HUES64 (cell line): Measurements from ENCODE around the gene BMP8B. TPM values are rescaled to one million over a fixed set of nuclear protein-coding genes. Genes with fewer than 3 reads are reported as not detected.
"Not testable (repeated sequence)": the region's sequence is repeated elsewhere in the genome, so short reads cannot be mapped to it uniquely, and the experiment has no call there.

Experiments used
- H3K27ac ChIP-seq: 2 replicates; pipeline ENCODE4 v1.7.0; 2013; ENCODE audit warnings: low read depth, low read length, inconsistent platforms
- H3K27me3 ChIP-seq: 2 replicates; pipeline ENCODE4 v1.6.1; 2013; ENCODE audit warnings: mild to moderate bottlenecking, low read length; ENCODE audit not compliant: insufficient read depth
- H3K36me3 ChIP-seq: 2 replicates; pipeline ENCODE4 v1.6.1; 2013; ENCODE audit warnings: mild to moderate bottlenecking, low read length; ENCODE audit not compliant: insufficient read depth
- H3K4me1 ChIP-seq: 2 replicates; pipeline ENCODE4 v1.6.1; 2013; ENCODE audit warnings: mild to moderate bottlenecking, low read length, moderate library complexity; ENCODE audit not compliant: insufficient read depth
- H3K4me3 ChIP-seq: 2 replicates; pipeline ENCODE4 v1.5.1; 2013; ENCODE audit warnings: mild to moderate bottlenecking, low read length, moderate library complexity
- H3K9ac ChIP-seq: 2 replicates; pipeline ENCODE4 v1.6.1; 2013; ENCODE audit warnings: mild to moderate bottlenecking, low read depth, low read length
- H3K9me3 ChIP-seq: 2 replicates; pipeline ENCODE4 v1.6.1; 2013; ENCODE audit warnings: low read depth, low read length; ENCODE audit not compliant: insufficient read depth
- whole genome bisulfite sequencing: fragments of 150-250, 120-280 bp; methylation state at CpG from one replicate; pipeline ENCODE4 v1.1.7; 2013; ENCODE audit warnings: missing lambda C conversion rate; 5-methylcytosine and 5-hydroxymethylcytosine counted together
- polyA plus RNA-seq, 2 experiments: library from polyadenylated mRNA; stranded (reverse); fragments of 50-300 nt; gene quantifications; one replicate each; pipeline ENCODE4 v1.2.3, GENCODE V29; 2013

BMP8B gene, protein sequence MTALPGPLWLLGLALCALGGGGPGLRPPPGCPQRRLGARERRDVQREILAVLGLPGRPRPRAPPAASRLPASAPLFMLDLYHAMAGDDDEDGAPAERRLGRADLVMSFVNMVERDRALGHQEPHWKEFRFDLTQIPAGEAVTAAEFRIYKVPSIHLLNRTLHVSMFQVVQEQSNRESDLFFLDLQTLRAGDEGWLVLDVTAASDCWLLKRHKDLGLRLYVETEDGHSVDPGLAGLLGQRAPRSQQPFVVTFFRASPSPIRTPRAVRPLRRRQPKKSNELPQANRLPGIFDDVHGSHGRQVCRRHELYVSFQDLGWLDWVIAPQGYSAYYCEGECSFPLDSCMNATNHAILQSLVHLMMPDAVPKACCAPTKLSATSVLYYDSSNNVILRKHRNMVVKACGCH
- polyA plus RNA-seq (2013, experiment 1 of 2), result 0.25 TPM
- 0.25 TPM for polyA plus RNA-seq (2013, experiment 2 of 2)

DNA sequence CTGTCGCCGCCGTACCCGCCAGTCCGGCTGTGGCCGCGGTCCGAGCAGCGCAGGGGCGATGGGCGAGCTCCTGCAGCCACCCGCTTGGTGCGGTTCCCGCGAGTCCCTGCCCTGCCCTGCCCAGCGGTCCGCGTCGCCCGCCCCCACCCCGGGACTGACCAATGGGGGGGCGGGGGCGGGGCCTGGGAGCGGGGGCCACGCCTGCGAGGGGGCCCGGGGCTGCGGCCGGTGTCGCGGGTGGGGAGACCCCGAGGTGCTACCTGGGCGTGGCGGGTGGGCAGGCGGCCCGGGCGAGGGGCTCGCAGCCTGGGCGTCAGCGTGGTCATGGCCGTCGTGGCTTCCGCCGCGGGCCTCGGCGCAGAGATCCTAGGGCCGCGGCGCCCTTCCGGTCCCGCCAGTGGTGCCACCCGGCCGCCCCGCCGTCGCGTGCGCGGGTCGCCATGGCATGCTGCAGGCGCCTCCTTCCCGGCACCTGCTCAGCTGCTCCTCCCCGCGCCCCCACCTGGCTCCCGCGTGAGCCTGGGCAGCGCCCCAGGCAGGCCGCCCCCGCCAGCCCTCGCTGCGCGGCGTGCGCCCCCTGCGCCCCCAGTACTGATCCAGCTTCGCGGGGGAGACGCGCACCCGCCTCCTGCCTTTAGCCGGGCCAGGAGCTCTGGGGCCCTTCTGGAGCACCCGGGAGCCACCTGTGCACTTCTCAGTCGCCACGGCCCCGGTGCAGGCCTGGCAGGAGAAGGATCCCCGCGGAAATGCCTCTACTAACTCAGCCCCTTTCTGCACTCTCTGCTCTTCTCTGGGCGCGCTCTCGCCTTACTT, at the start of gene BMP8B:
BMP8B (minus strand) TSS at position 108 of the 813 bp plus-strand sequence. CDS start 380 bp downstream, outside the sequence.
- H3K4me3 ChIP-seq, result peak within 1 kb of the TSS; percentile 51
- 1% methylated on average over 91 of the region's 91 CpGs for WGBS
- no peaks in the 10 kb centered on the region for H3K36me3 ChIP-seq
- no peak within 1 kb of the TSS for H3K27ac ChIP-seq
- no peaks in the 10 kb centered on the region for H3K4me1 ChIP-seq
- peaks cover 84% of the 10 kb centered on the region for H3K27me3 ChIP-seq
- H3K9me3 ChIP-seq, result no peaks in the 10 kb centered on the region
- H3K9ac ChIP-seq, result 0 out of 2 replicates have a peak within 1 kb of the TSS, but pooled peaks have one; percentile 20

DNA sequence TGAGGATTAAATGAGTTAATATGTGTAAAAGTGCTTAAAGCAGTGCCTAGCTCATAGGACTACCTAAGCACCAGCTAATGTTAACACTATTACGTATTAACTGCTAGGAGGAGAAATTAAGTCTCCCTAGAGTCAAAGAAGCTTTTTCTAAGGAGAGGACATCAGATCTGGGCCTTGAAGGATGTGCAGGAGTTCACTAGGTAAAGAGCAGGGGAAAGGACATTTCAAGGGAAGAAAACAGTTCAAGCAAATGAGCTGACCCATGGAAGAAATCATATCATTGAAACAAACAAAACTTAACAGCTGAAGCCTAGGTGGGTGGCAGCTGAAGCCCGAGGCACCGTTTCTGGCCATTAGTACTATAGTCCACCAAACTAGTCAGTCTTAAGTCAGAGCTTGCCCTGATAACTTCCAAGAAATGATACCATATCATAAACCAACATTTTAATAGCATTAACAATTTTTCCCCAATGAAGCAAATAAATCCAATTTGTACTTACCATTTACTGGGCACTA, 48.0 kb upstream of the BMP8B start:
- no peaks in the 10 kb centered on the region for H3K27me3 ChIP-seq
- WGBS, result 91% methylated on average over 3 of the region's 3 CpGs
- H3K9me3 ChIP-seq, result no peaks in the 10 kb centered on the region
- no peak overlapping the region for H3K9ac ChIP-seq
- H3K4me3 ChIP-seq, result no peak overlapping the region
- H3K27ac ChIP-seq, result no peak overlapping the region
- peaks cover 47% of the 10 kb centered on the region for H3K36me3 ChIP-seq
- H3K4me1 ChIP-seq, result no peaks in the 10 kb centered on the region

DNA sequence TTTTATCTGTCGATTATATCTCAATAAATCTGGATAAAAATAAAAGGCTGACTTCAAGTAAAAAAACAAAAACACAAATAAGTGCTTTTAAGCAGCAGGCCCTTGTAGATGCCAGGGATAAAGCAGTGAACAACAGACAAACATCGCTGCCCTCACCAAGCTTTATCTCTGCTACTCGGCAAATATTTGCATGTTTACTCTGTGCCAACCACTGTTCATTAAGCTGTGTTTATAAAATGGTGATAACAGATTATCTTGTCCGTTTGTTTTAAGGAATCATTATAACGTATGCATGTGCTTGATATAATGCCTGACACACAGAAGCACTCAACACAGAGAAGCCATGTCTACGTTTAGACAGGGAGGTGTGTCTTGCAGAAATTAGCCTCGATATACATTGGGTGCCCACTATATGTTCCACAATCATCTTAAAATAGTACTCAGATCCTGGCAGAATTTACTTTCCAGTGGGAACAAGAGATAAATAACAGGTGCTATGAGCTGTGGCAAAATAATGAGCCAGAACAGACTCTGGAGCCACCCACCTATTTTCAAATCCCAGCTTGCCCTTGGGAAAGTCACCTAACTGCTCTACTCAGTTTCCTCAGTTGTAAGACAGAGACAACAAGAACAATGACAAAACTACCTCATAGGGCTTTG, 47.4 kb upstream of the BMP8B start:
- peaks cover 41% of the 10 kb centered on the region for H3K36me3 ChIP-seq
- H3K4me1 ChIP-seq, result 0 out of 2 replicates have a peak, but pooled peaks cover 1% of the 10 kb centered on the region
- no peaks in the 10 kb centered on the region for H3K27me3 ChIP-seq
- WGBS, result 94% methylated on average over 6 of the region's 7 CpGs
- no peak overlapping the region for H3K27ac ChIP-seq
- no peaks in the 10 kb centered on the region for H3K9me3 ChIP-seq
- H3K9ac ChIP-seq, result no peak overlapping the region
- H3K4me3 ChIP-seq, result no peak overlapping the region

DNA sequence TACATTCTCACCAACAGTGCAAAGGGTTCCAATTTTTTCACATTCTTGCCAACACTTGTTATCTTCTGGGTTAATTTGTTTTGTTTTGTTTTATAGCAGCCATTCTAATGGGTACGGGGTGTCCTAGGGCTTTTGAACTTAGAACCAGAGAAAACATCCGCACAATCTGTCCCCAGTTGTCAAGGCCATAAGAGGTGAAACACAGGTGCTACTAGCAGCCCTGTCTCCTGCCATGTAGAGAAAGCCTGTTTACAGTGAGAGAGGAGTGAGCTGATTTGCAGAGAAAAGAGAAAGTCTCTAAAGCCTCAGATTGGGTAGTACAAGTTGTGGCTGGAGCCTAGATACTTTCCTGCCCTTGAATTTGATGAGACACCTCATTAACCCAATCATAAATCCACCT, 46.4 kb upstream of the BMP8B start:
- H3K27me3 ChIP-seq, result no peaks in the 10 kb centered on the region
- H3K9me3 ChIP-seq, result no peaks in the 10 kb centered on the region
- 0 out of 2 replicates have a peak, but pooled peaks cover 5% of the 10 kb centered on the region for H3K4me1 ChIP-seq
- H3K9ac ChIP-seq, result no peak overlapping the region
- 100% methylated on average over 2 of the region's 2 CpGs for WGBS
- H3K36me3 ChIP-seq, result peaks cover 32% of the 10 kb centered on the region
- H3K27ac ChIP-seq, result no peak overlapping the region
- no peak overlapping the region for H3K4me3 ChIP-seq

DNA sequence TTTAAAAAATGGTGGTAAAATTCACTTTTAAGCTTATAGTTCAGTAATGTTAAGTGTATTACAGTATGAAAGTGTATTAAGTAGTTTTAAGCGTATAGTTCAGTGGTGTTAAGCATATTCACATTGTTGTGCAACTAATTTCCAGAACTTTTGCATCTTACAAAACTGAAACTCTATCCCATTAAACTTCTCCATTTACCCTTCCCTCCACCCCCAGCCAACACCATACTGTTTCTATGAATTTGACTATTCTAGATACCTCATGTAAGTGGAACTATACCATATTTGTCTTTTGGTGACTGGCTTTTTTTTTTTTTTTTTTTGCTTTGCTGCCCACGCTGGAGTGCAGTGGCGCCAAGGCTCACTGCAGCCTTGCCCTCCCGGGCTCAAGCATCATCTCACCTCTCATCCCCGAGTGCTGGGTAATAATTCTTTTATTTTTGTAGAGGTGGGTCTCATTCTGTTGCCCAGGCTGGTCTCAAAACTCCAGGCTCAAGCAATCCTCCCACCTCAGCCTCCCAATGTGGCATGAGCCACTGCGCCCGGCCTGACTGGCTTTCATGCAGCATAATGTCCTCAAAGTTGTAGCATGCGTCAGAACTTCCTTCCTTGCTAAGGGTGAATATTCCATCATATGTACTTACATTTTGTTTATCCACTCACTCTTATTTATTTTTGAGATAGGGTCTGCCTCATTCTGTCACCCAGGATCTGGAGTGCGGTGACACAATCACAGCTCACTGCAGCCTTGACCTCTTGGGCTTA, 45.1 kb upstream of the BMP8B start:
- Histone ChIP-seq H3K27me3 (no peaks in the 10 kb centered on the region), H3K4me1 (0 out of 2 replicates have a peak, but pooled peaks cover 5% of the 10 kb centered on the region), H3K9ac (no peak overlapping the region), H3K4me3 (no peak overlapping the region), H3K9me3 (no peaks in the 10 kb centered on the region), H3K36me3 (peaks cover 19% of the 10 kb centered on the region), H3K27ac (no peak overlapping the region)
- WGBS, result 98% methylated on average over 9 of the region's 9 CpGs

DNA sequence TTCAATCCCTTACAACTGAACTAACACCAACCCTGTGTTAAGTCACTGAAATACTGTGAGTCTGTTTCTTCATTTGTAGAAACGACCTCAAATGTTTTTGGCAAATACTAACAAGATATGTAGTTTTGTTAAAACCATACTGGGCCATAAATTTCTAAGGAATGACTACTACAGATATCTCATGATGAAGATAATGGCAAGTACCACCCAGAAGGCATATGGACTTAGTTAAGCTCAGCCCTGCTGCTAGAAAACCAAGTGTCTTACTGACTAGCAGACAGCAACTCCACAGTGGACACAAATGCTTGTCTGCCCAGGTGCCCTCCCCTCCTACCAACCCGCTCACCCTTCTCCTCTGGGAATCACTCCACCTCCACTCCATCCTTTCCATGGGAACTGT, 44.5 kb upstream of the BMP8B start:
- no peaks in the 10 kb centered on the region for H3K9me3 ChIP-seq
- H3K4me1 ChIP-seq, result 0 out of 2 replicates have a peak, but pooled peaks cover 5% of the 10 kb centered on the region
- no peak overlapping the region for H3K4me3 ChIP-seq
- WGBS, result 73% methylated on average over 2 of the region's 2 CpGs
- no peaks in the 10 kb centered on the region for H3K27me3 ChIP-seq
- H3K27ac ChIP-seq, result no peak overlapping the region
- no peak overlapping the region for H3K9ac ChIP-seq
- H3K36me3 ChIP-seq, result peaks cover 12% of the 10 kb centered on the region

DNA sequence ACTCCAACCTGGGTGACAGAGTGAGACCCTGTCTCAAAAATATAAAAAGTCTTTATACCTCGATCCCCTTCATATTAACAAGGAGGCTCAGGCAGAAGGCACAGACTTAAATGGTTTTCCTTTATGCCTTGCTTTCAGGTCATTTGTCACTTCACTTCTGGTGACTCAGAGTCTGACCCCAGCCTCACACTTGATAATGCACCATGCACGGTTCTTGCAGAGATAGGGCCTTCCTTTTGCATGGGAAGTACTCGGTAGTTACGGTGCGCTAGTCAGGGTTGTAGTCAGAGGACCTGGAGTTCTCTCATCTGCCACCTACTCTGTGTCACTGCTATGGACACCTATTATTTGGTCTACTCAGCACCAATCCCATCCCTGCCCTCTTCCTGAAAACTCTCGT, 43.6 kb upstream of the BMP8B start:
- no peaks in the 10 kb centered on the region for H3K9me3 ChIP-seq
- no peak overlapping the region for H3K9ac ChIP-seq
- H3K4me3 ChIP-seq, result no peak overlapping the region
- 90% methylated on average over 6 of the region's 6 CpGs for WGBS
- H3K27ac ChIP-seq, result no peak overlapping the region
- 0 out of 2 replicates have a peak, but pooled peaks cover 5% of the 10 kb centered on the region for H3K4me1 ChIP-seq
- H3K36me3 ChIP-seq, result 0 out of 2 replicates have a peak, but pooled peaks cover 4% of the 10 kb centered on the region
- H3K27me3 ChIP-seq, result no peaks in the 10 kb centered on the region

DNA sequence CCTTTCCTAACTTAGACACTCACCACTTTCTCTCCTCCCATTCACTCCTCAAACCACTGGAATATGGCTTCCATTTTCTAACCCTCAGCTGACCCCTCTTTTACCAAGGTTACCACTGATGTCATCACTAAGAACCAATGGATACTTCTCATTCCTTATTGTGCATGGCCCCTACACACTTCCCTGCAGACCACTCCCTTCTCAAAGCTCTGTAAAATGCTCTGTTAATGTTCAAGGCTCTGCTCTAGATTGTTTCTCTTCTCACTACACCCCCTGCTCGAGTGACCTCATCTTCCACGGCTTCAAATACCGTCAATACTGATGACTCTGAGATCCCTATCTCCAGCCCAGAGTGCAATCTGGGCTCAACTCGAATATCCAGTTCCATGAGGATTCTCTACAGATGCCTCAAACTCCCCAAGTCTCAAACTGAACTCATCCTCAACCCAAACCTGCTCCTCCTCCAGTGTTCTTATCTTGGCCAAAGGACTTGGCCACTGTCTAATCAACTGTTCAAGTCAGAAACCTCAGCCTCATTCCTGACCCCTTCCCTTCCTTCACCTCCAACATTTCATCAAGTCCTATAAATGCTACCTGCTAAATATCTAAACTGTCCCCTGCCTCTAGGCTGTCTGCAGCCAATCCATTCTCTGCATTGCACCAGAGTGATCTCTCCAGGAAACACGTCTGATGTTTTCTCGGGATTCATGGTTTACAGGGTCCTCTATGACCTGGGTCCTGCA, 41.3 kb upstream of the BMP8B start:
- H3K4me1 ChIP-seq, result 0 out of 2 replicates have a peak, but pooled peaks cover 5% of the 10 kb centered on the region
- no peaks in the 10 kb centered on the region for H3K9me3 ChIP-seq
- H3K9ac ChIP-seq, result no peak overlapping the region
- H3K36me3 ChIP-seq, result no peaks in the 10 kb centered on the region
- 87% methylated on average over 6 of the region's 6 CpGs for WGBS
- no peak overlapping the region for H3K27ac ChIP-seq
- H3K27me3 ChIP-seq, result no peaks in the 10 kb centered on the region
- H3K4me3 ChIP-seq, result no peak overlapping the region

DNA sequence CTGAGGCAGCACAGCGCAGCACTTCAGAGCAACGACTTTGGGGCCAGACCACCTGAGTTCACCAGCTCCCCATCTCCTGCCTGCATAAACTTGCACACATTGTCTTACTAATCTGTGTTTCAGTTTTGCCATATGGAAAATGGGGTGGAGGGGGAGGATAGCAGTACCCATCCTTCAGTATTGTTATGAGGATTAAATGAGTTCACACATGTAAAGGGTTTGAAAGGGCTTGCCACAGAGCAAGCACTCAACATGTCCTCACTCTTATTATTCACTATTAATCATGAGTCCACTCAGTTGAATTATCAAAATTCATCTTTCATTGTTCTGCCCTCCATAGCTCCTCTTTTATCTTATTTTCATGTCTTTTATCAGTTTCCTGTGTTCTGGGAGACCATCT, 40.1 kb upstream of the BMP8B start:
- Histone ChIP-seq H3K27ac (no peak overlapping the region), H3K9me3 (no peaks in the 10 kb centered on the region), H3K4me3 (no peak overlapping the region), H3K9ac (no peak overlapping the region), H3K4me1 (0 out of 2 replicates have a peak, but pooled peaks cover 5% of the 10 kb centered on the region), H3K36me3 (no peaks in the 10 kb centered on the region), H3K27me3 (no peaks in the 10 kb centered on the region)
- WGBS, result 83% methylated on average over 2 of the region's 2 CpGs

DNA sequence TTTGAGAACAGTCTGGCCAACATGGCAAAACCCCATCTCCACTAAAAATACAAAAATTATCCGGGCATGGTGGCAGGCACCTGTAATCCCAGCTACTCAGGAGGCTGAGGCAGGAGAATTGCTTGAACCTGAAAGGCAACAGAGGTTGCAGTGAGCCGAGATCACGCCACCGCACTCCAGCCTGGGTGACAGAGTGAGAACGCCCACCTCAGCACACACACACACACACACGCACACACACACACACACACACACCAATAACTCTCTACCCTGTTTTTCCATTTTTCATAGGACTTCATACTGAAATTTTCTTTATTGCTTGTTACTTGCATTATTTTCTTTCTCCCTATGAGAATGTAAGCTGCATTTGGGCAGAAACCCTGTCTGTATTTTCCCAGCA, 39.6 kb upstream of the BMP8B start:
- not testable (repeated sequence) for H3K4me1 ChIP-seq, H3K9me3 ChIP-seq, H3K36me3 ChIP-seq, H3K27me3 ChIP-seq, H3K9ac ChIP-seq, H3K4me3 ChIP-seq, H3K27ac ChIP-seq
- WGBS, result 84% methylated on average over 6 of the region's 6 CpGs
